Stimulated activated CD4-positive, alpha-beta T cell treated with anti-CD3 and anti-CD28 coated beads, Interleukin-12 subunit alpha, Interleukin-12 subunit beta, amount 100 ng/mL, for 48 hours (primary cell): Measurements from ENCODE around the gene ST6GALNAC4.
A peak's percentile ranks its signal among the peaks of the same experiment; 100 is the strongest.

Experiments
- DNase-seq, 3 donors: peaks; one replicate each; pipeline ENCODE4 v3.0.0-alpha.2; 2020; ENCODE audit warnings: low read depth in 2 of 3, low spot score in 1 of 3

The ST6GALNAC4 gene

GRCh38 chr9:127931092-127931881 lies 14.4 kb upstream of the ST6GALNAC4 start:
- no peak for DNase-seq

DNA sequence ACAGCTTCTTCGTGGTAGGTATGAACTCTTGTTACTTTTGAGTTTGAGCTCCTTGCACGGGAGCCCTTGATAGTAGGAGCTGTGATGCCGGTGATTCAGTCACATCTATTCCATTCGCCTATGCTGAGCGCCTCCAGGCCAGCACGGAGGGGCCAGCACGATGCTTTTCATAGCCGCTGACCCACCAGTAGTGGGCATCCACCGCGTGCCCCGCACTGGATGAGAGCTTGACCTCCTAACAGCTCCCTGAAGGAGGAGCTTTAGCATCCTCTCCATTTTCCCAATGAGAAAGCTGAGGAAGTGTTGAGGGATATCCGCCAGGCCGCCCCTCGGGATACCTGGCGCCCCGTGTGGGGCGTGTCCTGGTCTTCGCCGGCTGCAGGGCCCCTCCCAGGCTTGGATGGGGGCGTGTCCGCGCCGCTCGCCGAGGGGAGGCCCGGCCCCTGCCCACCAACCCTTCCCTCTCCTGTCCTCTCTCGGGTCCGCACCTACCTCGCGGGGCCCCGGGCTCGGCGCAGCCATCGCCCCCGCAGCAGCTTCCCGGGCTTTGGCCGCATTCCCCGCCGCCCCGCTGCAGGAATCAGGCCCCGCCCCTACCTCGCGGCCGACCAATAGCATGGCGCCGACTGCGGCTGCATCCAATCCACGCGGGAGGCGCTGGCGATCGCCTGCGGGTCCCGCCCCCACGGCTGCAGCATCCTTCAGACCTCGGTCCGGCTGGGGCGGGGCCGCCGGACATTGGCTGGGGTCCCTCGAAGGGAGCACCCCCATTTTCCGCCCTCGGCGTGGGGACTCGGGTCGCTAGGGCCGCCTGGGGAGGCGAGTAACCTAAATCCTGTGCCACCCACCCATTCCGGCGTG lies 13.6 kb upstream of the ST6GALNAC4 start, which contains the start of gene PIP5KL1:
Gene PIP5KL1 (minus strand): TSS at position 547 of the 861 bp plus-strand sequence. CDS start 25 bp downstream, at position 522.
- peak in 1 of 3 donors; percentile 62 for DNase-seq

- no peak for DNase-seq
These were observed 12.8 kb upstream of the ST6GALNAC4 start for GRCh38 chr9:127929625-127929979.

DNA sequence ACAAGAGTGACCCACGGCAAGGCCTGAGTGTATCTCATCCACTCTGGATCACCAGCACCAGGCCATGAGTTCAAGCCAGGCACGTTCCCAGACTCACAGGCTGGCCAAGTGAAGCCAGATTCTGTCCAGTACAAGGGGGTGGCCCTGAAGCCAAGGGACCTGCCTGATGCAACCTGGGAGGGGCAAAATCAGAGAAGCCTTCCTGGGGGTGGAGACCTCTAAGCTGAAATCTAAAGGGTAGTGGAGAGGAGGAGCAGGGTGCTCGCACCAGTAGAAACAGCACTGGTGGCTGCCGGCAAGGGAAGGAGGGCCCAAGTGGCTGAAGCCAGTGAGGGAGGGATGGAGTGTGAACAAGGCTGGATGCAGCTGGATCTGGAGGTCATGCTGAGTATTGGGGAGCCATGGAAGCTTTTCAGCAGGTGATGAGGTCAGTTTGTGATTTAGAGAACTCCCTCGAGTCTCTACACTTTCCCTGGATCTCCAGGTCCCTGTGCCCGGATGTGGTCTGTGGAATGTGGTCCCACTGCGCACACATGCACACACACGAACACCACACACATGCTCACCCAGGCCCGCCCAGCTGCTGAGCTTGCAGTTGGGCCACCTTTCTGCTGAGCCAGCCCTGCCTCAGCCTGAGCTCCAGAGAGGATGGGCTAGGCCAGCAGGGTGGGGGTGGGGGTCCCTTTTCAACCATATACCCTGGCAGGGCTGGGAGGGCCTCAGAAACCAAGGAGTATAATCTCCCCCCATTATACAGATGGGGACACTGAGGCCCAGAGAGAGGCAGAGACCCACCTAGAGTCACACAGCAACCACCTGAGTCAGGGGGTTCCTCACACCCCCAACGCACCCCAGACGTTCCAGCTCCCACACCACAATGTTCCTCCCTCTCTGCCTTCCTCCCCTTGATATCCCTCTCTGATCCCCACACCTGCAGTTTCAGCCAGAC lies 12.1 kb upstream of the ST6GALNAC4 start:
- no peak for DNase-seq

DNA sequence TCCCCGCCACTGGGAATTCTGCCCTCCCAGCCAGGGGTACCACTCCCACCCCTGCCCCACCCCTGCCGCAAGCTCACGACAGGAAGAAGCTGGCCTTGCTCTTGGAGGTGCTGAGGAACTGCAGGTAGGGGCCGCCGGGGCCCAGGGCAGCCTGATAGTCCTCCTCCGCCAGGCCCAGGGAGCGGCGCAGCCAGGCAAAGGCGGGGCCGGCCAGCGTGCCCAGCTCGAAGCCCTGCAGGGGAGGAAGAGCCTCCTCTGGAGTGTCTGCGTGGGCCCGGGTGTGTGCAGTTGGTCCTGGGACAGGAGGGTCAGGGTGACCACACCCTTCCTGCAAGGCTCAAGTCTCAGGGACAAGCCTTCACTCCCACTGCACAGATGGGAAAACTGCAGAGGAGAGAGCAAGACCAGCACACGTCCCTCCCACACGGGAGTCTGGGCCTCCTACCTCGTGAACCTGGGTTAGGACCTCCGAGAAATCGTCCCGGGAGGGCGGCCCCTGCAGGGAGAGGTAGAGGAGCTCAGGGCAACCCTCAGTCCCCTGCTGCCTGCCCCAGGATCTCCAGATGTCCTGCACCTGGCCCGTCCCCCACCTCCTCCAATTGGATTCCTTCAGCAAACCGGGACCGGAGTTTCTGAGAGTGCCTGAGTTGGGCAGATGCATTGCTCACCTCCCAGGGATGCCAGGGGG lies 11.3 kb upstream of the ST6GALNAC4 start:
- no peak for DNase-seq

- DNase-seq: peak; percentile 45 to 66 (median 63)
These were observed 10.6 kb upstream of the ST6GALNAC4 start for GRCh38 chr9:127927201-127927987.

DNA sequence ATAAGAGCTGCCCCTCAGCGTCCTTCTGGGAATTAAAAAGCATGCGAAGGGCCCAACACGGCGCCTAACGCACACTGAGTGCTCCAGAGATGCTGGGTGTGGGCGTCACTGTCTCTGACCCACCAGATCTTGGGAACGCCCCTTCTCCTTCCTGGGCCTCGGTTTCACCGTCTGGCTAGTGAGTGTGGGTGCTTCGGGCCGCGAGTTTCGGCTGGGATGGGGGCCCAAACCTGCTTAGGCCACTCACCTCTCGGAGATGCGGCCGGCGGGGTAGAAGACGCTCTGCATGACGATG lies 10.0 kb upstream of the ST6GALNAC4 start:
- no peak for DNase-seq

- DNase-seq: no peak
These were observed 9.4 kb upstream of the ST6GALNAC4 start for GRCh38 chr9:127925959-127926905.

- no peak for DNase-seq
These were observed 8.0 kb upstream of the ST6GALNAC4 start for GRCh38 chr9:127924736-127925444.

GRCh38 chr9:127923771-127924170 lies 6.9 kb upstream of the ST6GALNAC4 start:
- no peak for DNase-seq

DNA sequence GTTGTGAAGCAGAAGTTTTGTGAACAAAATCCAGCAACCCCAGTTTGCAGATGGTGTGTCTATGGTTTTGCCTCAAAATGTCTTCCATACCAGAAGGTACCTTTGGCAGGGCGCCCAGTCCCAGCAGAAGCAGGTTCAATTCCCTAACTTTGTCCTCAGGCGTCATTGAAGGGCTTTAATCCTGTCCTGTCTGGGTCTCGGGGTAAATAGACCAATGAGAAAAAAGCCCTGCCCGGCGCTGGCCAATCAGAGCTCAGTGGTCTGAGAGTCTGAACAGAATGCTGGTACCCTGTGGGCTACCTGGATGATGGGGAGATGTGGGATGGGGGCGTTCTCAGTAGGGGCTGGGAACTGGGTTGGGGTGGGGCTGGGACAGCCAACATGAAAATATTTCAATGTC lies 6.2 kb upstream of the ST6GALNAC4 start:
- DNase-seq: no peak

DNA sequence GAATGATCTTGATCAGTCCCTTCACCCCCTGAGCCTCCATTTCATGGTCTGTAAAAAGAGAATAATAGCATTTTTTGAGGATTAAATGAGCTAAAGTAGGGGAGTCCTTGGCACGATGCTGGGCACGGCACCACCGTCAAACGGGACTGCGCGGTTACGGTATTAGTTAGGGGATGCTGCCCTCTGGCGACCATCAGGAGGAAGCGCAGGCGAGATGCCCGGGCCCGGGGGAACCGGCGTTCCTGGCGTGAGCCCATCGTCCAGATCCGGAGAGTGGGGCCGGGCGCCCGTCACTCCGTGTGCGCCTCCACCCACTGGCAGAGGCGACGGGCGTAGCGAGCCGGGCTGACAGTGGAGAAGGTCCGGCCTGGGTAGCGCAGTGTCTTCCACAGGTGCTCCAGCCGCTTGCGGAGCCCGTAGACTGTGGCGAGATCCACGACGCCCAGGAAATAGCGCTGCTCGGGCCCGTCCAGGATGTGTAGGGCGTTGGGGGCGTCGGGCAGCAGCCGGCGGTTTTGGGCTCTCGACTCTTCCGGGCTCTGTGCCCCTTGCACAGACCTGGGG lies 4.8 kb upstream of the ST6GALNAC4 start:
- peak in 2 of 3 donors; percentile 60 to 90 for DNase-seq

- no peak for DNase-seq
These were observed 4.0 kb upstream of the ST6GALNAC4 start for GRCh38 chr9:127920794-127921193.

- DNase-seq: no peak
These were observed 2.5 kb upstream of the ST6GALNAC4 start for GRCh38 chr9:127919253-127919815.

DNA sequence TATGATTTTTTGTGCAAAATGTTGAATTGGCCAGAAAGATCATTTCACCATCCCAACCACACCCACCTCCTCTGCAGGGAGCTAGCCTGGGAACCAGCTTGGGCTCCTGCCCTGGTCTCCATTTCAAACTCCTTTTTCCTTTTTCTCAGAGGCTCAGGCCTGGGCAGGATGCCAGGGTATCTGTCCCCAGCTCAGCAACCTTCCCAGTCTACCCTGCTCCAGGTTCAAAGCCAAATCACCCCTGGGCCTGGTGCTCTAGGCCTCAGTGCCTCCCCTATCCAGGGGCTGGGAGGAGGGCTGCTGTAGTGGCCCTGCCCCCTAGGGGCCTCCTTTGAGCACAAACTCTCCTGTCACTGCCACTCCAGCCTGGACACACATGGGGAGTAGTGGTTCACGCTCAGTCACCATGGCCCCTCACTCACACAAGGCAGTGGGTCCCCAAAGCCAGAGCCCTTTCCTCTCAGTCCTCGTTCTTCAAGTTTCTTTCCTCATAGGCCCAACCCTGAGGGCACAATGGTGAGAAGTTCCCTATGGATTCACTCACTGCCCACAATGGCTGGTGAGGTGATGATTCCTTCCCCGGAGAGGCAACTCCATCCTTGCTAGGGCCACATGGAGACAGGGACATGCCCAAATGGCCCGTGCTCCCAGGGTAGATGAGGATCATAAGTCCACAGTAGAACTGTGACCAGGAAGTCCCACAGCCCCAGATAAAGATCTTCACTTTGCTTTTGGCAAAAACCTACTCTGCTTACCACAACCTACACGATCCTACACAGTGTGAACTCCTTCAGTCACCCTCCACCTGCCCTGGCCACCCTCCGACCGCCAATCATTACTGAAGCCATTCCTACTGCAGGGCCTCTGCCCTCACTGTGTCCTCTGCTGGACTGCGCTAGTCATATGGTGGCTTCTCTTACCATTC lies 1.6 kb upstream of the ST6GALNAC4 start:
- no peak for DNase-seq

- DNase-seq: no peak
These were observed 762 bp upstream of the ST6GALNAC4 start for GRCh38 chr9:127917603-127918002.
